GM21723 (cell line): ENCODE results near the gene VGLL3.
"Not testable (repeated sequence)": the region's sequence is repeated elsewhere in the genome, so short reads cannot be mapped to it uniquely, and the experiment has no call there.

Experiments used
- ATAC-seq: cut with Tn5 transposase; IDR thresholded peaks from one replicate; pipeline ENCODE4 v1.9.1; 2021; ENCODE audit warnings: mild to moderate bottlenecking, moderate library complexity; ENCODE audit not compliant: unreplicated experiment

Gene VGLL3

DNA sequence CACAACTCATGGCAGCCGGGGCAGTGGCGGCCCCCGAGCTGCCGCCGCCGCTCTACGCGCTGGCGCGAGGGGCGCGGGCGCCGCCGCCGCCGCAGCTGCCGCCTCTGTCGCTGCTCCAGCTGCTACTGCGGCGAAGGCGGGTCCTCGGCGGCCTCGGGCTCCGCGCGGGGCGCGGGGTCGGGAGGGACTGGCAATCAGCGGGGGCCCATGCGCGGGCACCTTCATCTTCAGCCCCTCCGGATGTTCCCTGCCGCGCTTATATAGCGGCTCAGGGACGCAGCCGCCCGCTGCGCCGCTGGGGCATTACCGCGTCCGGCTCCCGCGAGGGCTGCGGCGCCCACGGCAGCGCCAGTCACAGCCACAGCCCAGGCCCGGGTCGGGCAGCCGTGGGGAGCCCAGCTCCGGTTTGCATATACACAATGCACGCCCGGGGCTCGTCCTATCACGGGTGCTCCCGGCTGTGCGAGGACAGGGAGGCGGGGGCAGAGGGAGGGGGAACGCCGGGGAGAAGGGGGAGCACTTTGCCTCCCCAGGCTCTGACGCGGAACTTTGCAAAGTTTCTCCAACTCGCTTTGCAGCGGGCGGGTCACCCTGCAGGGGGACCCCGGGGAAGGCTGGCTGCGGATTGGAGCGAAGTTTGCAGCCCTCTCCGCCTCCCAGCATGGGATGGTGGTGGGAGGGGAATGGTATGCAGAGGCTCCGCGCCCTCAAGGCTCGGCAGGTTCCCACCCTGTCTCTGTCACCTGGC is at the start of gene VGLL3:
Gene VGLL3 (minus strand): TSS at position 416 of the 748 bp plus-strand sequence. CDS start 406 bp downstream, at position 10.
- peak; percentile 55 for ATAC-seq

DNA sequence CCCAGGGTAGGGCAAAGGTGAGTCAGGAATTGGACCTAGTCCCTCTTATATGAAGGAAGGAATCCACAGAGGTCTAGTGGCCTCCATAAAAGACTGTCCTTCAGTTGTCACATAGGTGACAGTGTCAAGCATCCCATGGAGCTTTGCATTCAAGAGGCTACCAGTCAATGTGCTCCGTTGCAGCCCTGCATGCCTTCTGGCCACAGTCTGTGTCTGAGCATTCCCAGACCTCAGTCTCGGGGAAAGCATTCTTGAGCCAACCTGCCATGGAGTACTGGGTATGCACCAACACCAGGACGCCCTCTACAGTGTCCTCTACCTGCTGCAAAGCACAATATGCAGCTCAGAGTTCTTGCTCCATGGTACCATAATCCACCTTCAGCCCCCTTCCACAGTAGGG is 46.7 kb upstream of the VGLL3 start:
- no peak for ATAC-seq

GRCh38 chr3:87036671-87037070 is 45.7 kb upstream of the VGLL3 start:
- no peak for ATAC-seq

GRCh38 chr3:87035339-87035738 is 44.4 kb upstream of the VGLL3 start:
- ATAC-seq: no peak

DNA sequence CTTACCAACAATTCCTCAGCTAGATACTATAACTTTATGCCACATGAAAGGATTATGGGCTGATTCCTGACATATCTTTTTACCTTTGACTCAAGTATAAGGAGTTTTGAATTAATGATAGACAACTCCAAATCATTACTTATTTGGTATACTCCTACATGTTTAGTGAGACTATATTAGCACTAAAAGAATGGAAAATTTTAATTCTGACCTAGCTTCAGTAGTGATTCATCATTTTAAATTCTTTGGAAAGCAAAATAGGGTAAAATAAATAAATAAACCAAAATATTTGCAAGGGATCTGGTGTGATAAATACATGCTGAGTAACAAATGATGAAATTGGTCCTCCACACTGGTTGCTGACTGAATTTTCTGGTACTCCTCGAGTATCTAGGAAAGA is 42.3 kb upstream of the VGLL3 start:
- no peak for ATAC-seq

- no peak for ATAC-seq
These were observed 35.0 kb upstream of the VGLL3 start for GRCh38 chr3:87025661-87026645.

DNA sequence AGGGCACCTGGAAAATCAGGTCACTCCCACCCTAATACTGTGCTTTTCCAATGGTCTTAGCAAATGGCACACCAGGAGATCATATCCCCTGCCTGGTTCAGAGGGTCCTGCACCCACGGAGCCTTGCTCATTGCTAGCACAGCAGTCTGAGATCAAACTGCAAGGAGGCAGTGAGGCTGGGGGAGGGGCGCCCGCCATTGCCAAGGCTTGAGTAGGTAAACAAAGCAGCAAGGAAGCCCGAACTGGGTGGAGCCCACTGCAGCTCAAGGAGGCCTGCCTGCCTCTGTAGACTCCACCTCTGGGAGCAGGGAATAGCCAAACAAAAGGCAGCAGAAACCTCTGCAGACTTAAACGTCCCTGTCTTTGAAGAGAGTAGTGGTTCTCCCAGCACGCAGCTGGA is 26.4 kb upstream of the VGLL3 start:
- ATAC-seq: not testable (repeated sequence)

DNA sequence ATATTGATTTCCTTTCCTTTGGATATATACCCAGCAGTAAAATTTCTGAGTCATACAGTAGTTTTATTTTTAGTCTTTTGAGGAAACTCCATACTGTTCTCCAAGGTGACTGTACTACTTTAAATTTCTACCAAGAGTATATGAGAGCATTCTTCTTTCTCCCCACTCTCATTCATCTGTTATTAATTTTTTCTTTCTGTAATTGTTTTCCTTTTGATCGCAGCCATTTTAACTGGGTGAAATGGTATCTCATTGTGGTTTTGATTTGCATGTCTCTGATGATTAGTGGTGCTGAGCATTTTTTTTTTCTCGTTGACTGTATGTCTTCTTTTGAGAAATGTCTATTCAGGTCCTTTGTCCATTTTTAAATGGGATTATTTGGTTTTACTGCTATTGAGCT is 18.3 kb upstream of the VGLL3 start:
- no peak for ATAC-seq

DNA sequence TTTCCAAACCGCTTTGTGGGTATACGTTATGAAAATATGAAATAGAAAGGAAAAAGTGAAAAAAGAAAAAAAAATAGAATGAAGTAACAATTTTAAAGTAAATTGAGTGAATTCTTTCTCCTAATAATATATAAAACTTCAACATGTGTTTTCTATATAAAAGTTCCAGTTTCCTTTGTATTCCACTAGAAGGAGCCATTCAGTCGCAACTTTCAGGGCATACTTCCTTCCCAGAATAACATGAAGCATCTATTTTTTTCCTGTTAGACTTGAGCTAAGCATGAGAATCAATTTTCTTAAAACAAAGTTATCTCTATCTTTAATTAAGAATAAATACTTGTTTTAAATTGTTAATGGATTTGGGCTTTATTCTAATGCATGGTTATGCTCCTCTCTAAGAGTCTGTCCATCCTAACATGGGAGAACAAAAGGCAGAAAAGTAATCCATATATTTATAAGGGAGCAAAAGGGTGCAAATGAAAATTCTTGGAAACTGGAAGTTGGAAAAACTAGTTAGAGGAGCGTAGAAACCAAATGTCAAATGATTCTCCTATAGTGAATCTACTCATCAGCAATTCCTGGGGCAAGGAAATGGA is 16.0 kb upstream of the VGLL3 start:
- ATAC-seq: no peak

- no peak for ATAC-seq
These were observed 13.9 kb upstream of the VGLL3 start for GRCh38 chr3:87004883-87005282.

DNA sequence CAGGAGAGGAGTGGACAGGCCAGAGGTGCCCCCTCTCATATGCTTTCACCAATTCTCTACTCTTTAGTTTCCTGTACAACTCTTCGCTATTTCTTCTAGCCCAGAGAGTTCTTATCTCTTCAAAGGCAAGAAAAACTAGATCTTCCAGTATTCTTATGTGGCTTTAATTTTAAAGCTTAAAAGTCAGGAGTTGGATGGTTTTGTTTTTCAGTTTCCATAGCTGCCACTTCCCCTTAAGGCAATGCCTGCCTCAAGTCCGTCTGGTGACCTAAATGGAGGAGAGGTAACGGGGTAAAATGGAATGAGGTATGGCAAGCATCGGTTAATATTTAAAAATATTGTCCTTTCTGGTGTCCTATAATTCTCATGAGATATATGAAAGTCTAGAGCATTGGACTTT is 11.4 kb upstream of the VGLL3 start:
- ATAC-seq: no peak

DNA sequence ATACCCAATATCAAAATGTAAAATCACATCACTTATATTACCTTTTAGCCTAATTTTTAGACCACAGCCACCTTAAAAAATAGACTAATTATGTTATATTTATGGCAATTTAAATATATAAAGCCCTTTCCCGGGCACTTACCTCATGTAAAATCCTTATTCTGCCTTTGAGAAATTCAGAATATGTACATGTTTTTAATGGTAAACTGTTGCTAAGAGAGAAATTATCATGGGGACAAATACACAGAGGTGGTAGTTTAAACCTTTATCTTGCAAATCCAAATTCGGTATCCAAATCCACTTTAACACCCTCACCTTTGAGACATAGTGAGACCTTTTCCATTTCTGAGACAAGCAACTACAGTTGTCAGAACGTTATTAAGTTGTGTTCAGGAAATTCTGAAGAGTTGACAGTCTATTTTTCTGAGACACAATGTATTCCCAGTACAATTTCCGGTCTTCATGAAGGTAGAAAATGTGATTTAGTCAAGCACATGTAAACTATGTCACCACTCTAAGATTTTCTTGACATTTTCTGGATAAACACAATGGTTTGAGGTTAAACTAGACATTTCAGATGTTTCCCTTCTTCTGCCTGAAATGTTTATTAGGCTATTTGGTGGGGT is 10.6 kb upstream of the VGLL3 start:
- ATAC-seq: no peak

- no peak for ATAC-seq
These were observed 10.0 kb upstream of the VGLL3 start for GRCh38 chr3:87000940-87001339.

GRCh38 chr3:86998569-86998968 is 7.6 kb upstream of the VGLL3 start:
- ATAC-seq: no peak

DNA sequence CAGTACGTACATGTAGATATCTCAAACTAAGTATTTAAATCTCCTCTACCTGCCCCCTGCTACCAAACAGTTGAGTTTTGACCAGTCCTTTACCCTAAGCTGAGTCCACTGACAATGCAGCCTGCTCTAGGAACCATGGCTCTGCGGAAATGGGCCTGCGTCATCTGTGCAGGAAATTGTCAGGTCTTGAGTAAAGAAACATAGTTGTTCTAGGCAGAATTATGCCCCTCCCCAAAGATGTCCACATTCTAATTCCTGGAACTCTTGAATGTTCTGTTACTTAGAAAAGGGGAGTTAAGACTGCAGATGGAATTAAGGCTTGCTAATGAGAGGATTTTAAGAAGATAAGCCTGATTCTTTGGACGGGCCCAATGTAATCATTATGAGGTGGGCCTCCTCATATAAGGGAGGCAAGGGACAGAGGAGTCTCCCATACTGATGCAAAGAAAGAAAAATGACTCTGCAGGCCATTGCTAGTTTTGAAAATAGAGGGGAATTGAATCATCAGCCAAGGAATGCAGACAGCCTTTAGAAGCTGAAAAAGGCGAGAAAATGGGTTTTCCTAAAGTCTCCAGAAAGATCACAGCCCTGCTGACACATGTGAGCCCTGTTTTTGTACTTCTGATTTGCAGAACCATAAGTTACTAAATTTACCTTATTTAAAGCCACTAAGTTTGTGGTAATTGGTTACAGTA is 5.5 kb upstream of the VGLL3 start:
- ATAC-seq: no peak

DNA sequence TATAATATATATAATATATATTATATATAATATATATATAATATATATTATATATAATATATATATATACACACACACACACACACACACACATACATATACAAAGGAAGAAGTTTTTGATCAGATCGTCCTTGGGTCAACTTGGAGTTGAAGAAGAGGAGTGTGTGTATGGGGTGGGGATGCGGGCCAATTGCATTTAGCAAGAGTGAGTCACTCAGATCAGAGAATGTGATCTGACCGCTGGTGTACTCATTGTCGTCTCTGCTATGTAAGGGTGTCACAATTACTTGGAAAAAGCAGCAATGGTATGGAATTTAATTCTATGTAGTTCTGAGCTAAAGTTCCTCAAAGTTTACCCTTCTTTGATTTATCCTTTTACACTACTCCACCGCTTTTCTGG is 4.6 kb upstream of the VGLL3 start:
- no peak for ATAC-seq

DNA sequence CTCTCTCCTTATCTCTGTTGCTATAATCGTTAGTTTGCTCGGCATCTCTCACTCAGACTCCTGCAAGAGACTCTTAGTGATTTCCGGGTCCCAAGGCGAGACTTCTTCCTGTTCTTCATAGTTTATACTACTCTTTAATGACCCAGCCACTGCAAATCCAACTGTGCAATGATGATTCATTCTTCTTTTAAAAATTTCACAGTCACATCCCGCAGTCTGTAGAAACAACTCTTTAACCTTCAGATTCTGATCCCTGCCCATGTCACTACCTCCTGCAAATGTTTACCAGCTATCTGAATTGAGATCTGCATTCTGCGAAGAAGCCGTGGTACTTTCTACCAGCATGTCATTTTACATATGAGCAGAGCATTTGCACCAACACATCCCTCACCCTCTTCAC is 2.8 kb upstream of the VGLL3 start:
- ATAC-seq: no peak

DNA sequence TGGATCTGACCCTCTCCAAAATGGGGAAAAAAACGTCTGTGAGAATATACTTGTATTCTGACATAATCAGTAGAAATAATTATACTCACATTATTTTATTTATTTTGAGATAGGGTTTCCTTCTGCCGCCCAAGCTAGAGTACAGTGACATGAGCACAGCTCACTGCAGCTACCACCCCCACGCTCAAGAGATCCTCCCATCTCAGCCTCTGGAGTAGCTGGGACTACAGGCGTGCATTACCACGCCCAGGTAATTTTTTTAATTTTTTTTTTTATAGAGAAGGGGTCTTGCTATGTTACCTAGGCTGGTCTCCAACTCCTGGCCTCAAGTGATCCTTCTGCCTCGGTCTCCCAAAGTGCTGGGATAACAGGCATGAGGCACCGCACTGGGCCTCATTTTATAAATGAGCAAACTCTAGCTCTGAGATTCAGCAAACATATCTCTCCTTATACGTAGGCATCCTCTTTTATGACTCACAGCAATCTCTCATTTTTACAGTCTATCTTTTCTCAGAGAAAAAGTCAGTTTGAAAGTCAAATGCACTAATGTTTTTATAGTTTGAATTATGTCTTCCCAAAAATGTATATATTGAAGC is 989 bp upstream of the VGLL3 start:
- ATAC-seq: no peak

GRCh38 chr3:86991482-86991815 is 500 bp upstream of the VGLL3 start:
- ATAC-seq: no peak

DNA sequence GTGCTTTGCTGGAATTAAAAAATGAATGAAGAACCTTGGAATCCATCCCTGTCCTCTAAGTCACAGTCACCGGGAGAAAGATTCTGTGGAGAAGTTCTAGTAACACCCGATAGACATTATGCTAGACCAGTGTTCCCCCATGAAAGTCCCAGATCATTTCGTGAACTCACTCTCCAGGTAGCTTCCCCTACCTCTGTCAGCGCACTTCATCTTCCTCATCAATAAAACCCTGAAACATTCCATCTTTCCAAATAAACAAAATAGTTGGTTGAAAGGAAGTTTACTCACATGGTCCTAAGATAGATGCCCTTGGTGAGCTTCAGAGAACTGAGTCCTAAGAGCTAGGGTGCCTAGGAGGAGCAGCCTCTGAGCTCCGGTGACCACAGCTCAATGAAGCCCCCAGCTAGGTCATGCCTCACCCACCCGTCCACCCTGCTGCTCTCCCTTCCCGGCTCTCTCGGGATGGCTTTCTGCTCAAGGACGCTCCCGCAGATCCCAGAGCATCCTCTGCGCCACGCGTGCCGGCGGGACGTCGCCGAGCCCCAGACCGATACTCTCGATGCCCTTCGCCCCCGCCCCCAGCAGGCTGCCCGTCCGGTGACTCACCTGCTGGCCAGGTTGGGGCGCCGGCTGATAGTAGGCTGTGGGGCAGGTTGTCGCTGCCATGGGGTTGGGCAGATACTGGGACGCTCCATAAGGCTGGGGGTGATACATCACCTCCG is 776 bp downstream of the VGLL3 start:
- ATAC-seq: no peak
